ENCODE results near the gene ERVW-1. TPM values are rescaled to one million over a fixed set of nuclear protein-coding genes. Genes with fewer than 3 reads are reported as not detected.
A peak's percentile ranks its signal among the peaks of the same experiment; 100 is the strongest.
"Not testable (repeated sequence)": the region's sequence is repeated elsewhere in the genome, so short reads cannot be mapped to it uniquely, and the experiment has no call there.

ERVW-1 gene
- total and polyA plus RNA-seq, 2 experiments from 2014 or later: 0.07 TPM; not detected in 1

- H4K20me1 ChIP-seq (replicated peaks; ENCODE audit: insufficient read depth): no peaks in the 10 kb centered on the region
- no peak overlapping the region for H3K4me2 ChIP-seq
- H3F3A ChIP-seq (replicated peaks; ENCODE audit: low read depth): no peaks in the 10 kb centered on the region
- no peak overlapping the region for H3K4me3 Mint-ChIP-seq
- H3K4me1 Mint-ChIP-seq: no peaks in the 10 kb centered on the region
- no peak overlapping the region for H2AFZ ChIP-seq
- H3K36me3 ChIP-seq (ENCODE audit: insufficient read depth): peaks cover 10% of the 10 kb centered on the region; the same call in 1 of the 2 replicates
- H3K4me1 ChIP-seq (ENCODE audit: insufficient read depth): no peaks in the 10 kb centered on the region
- H3K79me2 ChIP-seq (replicated peaks; ENCODE audit: insufficient read depth): no peaks in the 10 kb centered on the region
- no peaks in the 10 kb centered on the region for H3K27me3 Mint-ChIP-seq (ENCODE audit: insufficient read depth, low read depth, poor library complexity)
- H3K9me3 Mint-ChIP-seq: no peaks in the 10 kb centered on the region
- peaks cover 21% of the 10 kb centered on the region for H3K36me3 Mint-ChIP-seq (ENCODE audit: low read depth)
- no peak overlapping the region for H3K4me3 ChIP-seq
- ATAC-seq: no peak
- no peaks in the 10 kb centered on the region for H3K9me2 ChIP-seq (ENCODE audit: insufficient read depth)
- TF ChIP-seq REST (IDR thresholded peaks at IDR 0.05; ENCODE audit: unreplicated experiment) (no peak), ETS1 (IDR thresholded peaks at IDR 0.05) (no peak), CTCF (conservative IDR thresholded peaks at IDR 0.05; ENCODE audit: low read depth in 2 of 2) (no peak), CREB1 (CRISPR knock-in tag; IDR thresholded peaks at IDR 0.05; ENCODE audit: low read depth) (no peak), JUNB (IDR thresholded peaks at IDR 0.05; ENCODE audit: unreplicated experiment) (no peak)
- no peak overlapping the region for H3K27ac ChIP-seq (ENCODE audit: low read depth)
- H3K27me3 ChIP-seq (ENCODE audit: insufficient read depth): no peaks in the 10 kb centered on the region
- H3K27ac Mint-ChIP-seq: no peak overlapping the region
- no peak for DNase-seq (ENCODE audit: low spot score)
These were observed 7.6 kb upstream of the ERVW-1 start for GRCh38 chr7:92485267-92485892.

- not testable (repeated sequence) for H3K4me2 ChIP-seq; H3F3A ChIP-seq (replicated peaks; ENCODE audit: low read depth); H3K4me3 ChIP-seq; H3K27ac ChIP-seq (ENCODE audit: low read depth); H3K9me3 Mint-ChIP-seq; H3K27ac Mint-ChIP-seq; H3K4me1 ChIP-seq (ENCODE audit: insufficient read depth); ATAC-seq; H3K9me2 ChIP-seq (ENCODE audit: insufficient read depth); H3K79me2 ChIP-seq (replicated peaks; ENCODE audit: insufficient read depth); H3K27me3 Mint-ChIP-seq (ENCODE audit: insufficient read depth, low read depth, poor library complexity); H3K27me3 ChIP-seq (ENCODE audit: insufficient read depth); H2AFZ ChIP-seq; H4K20me1 ChIP-seq (replicated peaks; ENCODE audit: insufficient read depth); H3K36me3 ChIP-seq (ENCODE audit: insufficient read depth); H3K4me3 Mint-ChIP-seq; DNase-seq (ENCODE audit: low spot score); H3K4me1 Mint-ChIP-seq
- peaks cover 17% of the 10 kb centered on the region for H3K36me3 Mint-ChIP-seq (ENCODE audit: low read depth)
These were observed 6.5 kb upstream of the ERVW-1 start for GRCh38 chr7:92484226-92484625.

- H3K27ac Mint-ChIP-seq, H3K4me3 Mint-ChIP-seq: not testable (repeated sequence)
- peaks cover 15% of the 10 kb centered on the region for H3K36me3 Mint-ChIP-seq (ENCODE audit: low read depth)
These were observed 5.9 kb upstream of the ERVW-1 start for GRCh38 chr7:92483624-92484023.

GRCh38 chr7:92479146-92479545 is 1.4 kb upstream of the ERVW-1 start:
- H3K36me3 Mint-ChIP-seq (ENCODE audit: low read depth); H3K4me1 ChIP-seq (ENCODE audit: insufficient read depth); H3K27ac ChIP-seq (ENCODE audit: low read depth); H3K4me2 ChIP-seq; H3K4me3 ChIP-seq; H3K27me3 ChIP-seq (ENCODE audit: insufficient read depth); H3K36me3 ChIP-seq (ENCODE audit: insufficient read depth); H3K9me3 Mint-ChIP-seq; H3K9me2 ChIP-seq (ENCODE audit: insufficient read depth); H3K4me3 Mint-ChIP-seq; H3K27me3 Mint-ChIP-seq (ENCODE audit: insufficient read depth, low read depth, poor library complexity); ATAC-seq; H4K20me1 ChIP-seq (replicated peaks; ENCODE audit: insufficient read depth); H3K79me2 ChIP-seq (replicated peaks; ENCODE audit: insufficient read depth); DNase-seq (ENCODE audit: low spot score); H2AFZ ChIP-seq; H3F3A ChIP-seq (replicated peaks; ENCODE audit: low read depth): not testable (repeated sequence)
- peak overlapping the region; percentile 32; the same call in 1 of the 2 replicates for H3K27ac Mint-ChIP-seq
- H3K4me1 Mint-ChIP-seq: peaks cover 10% of the 10 kb centered on the region

More at GRCh38 chr7:92483624-92484023, 5.9 kb upstream of the ERVW-1 start:
- not testable (repeated sequence) for H4K20me1 ChIP-seq (replicated peaks; ENCODE audit: insufficient read depth); H3K27me3 Mint-ChIP-seq (ENCODE audit: insufficient read depth, low read depth, poor library complexity); H2AFZ ChIP-seq; H3K4me1 Mint-ChIP-seq; H3K4me1 ChIP-seq (ENCODE audit: insufficient read depth); H3K27ac ChIP-seq (ENCODE audit: low read depth); ATAC-seq; H3F3A ChIP-seq (replicated peaks; ENCODE audit: low read depth); H3K4me2 ChIP-seq; H3K9me2 ChIP-seq (ENCODE audit: insufficient read depth); DNase-seq (ENCODE audit: low spot score); H3K9me3 Mint-ChIP-seq; H3K79me2 ChIP-seq (replicated peaks; ENCODE audit: insufficient read depth); H3K36me3 ChIP-seq (ENCODE audit: insufficient read depth); H3K4me3 ChIP-seq; H3K27me3 ChIP-seq (ENCODE audit: insufficient read depth)
